GM21619 (cell line): ENCODE results near the gene KCNK6.
A peak's percentile ranks its signal among the peaks of the same experiment; 100 is the strongest.
"Not testable (repeated sequence)": the region's sequence is repeated elsewhere in the genome, so short reads cannot be mapped to it uniquely, and the experiment has no call there.

ENCODE experiments used
- ATAC-seq: cut with Tn5 transposase; IDR thresholded peaks from one replicate; pipeline ENCODE4 v1.9.1; 2021; ENCODE audit not compliant: unreplicated experiment

Gene KCNK6

GRCh38 chr19:38360839-38361631, 41.4 kb downstream of the KCNK6 start:
- ATAC-seq, result no peak

- ATAC-seq, result no peak
These were observed 42.0 kb downstream of the KCNK6 start for GRCh38 chr19:38361633-38362075.

DNA sequence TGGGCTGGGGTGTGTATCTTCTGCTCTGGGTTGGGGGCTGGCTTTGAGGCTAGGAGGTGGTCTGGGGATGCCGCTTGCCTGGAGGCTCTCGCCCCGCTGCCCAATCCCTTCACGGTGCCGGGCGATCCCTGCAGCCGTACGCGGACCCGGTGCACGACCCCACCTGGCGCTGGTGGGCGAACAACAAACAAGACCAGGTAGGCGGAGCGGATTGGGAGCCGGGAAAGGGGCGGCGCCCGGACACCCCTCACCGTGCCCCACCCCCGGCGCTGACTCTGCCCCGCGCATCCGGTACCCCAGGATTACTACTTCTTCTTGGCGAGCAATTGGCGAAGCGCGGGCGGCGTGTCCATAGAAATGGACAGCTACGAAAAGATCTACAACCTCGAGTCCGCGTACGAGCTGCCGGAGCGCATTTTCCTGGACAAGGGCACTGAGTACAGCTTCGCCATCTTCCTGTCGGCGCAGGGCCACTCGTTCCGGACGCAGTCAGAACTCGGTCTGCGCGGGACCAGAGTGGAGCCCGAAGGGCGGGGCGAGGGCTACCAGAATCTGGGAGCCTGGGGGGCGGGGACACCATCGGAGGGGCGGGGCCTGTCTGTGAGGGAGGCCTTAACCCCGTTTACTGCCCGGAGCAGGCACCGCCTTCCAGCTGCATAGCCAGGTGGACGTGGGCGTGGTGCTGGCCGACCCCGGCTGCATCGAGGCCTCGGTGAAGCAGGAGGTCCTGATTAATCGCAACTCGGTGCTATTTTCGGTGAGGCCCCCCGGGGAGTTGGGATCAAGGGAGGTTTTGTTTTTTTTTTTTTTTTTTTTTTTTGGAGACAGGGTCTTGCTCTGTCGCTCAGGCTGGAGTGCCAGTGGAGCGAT, 42.7 kb downstream of the KCNK6 start:
- ATAC-seq, result no peak

- not testable (repeated sequence) for ATAC-seq
These were observed 43.5 kb downstream of the KCNK6 start for GRCh38 chr19:38362946-38363688.

- ATAC-seq, result no peak
These were observed 47.4 kb downstream of the KCNK6 start for GRCh38 chr19:38367041-38367440.

GRCh38 chr19:38369584-38369983, 49.9 kb downstream of the KCNK6 start:
- ATAC-seq, result no peak

DNA sequence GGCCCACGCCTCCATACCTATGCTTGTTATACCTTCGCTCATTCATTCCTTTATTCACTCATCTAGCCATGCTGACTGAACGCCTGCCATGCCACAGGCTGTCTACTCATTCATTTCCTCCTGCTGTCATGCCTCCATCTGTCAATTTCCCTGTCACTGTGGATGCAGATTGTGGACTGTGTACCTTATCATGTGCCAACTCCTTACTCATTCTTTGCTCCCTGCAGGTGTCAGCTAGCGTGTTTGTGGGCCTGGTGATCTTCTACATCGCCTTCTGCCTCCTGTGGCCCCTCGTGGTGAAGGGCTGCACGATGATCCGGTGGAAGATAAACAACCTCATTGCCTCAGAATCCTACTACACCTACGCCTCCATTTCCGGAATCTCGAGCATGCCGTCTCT, 50.7 kb downstream of the KCNK6 start:
- ATAC-seq, result no peak

- ATAC-seq, result no peak
These were observed 51.4 kb downstream of the KCNK6 start for GRCh38 chr19:38371081-38371480.

DNA sequence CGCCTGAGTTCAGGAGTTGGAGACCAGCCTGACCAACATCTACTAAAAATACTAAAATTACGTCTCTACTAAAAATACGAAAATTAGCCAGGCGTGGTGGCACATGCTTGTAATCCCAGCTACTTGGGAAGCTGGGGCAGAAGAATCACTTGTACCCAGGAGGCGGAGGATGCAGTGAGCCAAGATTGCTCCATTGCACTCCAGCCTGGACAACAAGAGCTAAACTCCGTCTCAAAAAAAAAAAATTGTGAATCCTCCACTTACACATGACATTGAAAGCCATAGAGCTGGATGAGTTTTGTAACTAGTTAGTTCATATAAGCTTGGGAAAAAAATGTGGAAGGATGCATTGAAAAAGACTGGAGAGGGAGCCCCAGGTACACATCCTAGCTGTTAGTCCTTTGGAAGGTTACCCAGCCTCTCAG, 54.3 kb downstream of the KCNK6 start:
- ATAC-seq, result no peak

DNA sequence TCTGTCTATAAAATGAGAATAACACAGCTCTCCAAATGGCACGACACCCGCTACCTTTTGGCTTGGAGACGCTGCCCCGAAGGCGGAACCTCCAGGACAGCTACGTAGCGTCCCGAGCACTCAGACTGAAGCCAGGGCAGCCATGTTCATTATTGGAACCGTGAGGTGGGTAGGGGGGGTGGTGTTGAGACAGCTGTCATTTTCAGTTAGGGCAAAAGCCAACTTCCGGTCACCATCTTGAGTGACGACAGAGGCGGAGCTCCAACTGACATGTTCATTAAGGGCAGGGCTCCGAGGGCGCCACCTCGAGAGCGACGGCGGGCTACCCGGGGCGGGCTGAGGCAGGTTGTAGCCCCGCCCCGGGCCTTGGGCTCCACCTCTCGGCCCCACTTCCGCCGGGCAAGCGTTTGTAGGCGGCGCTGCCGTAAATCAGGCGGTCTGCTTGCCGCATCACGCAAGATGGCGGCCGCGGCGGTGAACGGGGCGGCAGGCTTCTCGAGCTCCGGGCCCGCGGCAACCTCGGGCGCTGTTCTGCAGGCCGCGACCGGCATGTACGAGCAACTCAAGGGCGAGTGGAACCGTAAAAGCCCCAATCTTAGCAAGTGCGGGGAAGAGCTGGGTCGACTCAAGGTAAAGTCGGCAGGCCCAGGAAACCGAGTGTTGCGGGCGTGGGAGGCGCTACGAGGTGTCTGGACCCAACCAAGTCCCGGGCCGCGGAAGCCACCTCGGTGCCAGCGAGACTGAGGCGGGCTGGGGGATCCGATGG, 54.9 kb downstream of the KCNK6 start, which contains the start of gene PSMD8:
PSMD8 (plus strand) TSS at position 240 of the 766 bp plus-strand sequence; CDS start at position 271, 31 bp downstream.
- peak; percentile 89 for ATAC-seq

DNA sequence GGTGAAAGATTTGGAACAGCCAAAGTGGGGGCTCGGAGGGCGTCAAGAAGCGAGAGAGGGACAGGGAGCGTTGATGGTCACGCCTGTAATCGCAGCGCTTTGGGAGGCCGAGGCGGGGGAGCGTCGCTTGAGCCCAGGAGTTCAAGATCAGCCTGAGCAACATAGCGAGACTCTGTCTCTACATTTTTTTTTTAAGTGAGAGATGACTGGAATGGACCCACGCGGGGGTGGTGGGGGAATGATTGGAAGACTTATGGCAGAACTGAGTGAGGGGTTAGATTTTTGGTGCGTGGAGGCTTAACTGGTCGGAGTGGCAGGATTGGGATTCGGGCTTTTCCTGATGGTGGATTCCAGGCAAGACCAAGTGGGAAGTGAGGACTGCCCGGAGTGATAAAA, 55.5 kb downstream of the KCNK6 start:
- ATAC-seq, result no peak

- no peak for ATAC-seq
These were observed 56.1 kb downstream of the KCNK6 start for GRCh38 chr19:38375748-38376147.

DNA sequence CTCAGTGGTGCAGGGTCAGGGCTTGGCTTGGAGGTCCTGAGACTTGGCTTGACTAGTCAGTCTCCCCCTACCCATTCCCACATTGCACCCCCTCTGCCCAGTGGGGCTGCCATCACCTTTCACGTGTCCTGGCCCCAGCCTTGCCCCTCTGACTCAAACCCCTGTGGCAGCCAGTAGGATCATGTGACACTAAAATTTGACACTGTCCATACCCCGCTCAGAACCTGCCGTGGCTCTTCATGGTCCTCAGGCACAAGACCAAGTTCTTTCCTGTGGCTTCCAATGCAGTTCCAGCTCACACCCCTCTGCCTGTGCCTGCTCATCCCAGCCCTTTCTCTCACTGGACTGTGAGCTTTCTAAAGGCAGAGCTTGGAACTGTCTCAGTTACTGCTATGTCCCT, 56.9 kb downstream of the KCNK6 start:
- no peak for ATAC-seq

DNA sequence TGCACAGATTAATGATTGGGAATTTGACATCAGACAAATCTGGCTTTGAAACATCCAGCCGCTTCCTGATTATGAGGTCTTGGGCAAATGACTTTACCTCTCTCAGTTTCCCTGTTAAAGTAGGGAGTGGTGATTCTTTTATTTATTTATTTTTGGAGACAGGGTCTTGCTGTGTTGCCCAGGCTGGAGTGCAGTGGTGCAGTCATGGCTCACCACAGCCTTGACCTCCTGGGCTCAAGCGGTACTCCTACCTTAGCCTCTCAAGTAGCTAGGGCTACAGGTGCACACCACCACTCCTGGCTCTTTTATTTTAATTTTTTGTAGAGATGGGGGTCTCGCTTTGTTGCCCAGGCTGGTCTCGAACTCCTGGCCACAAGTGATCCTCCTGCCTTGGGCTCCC, 57.4 kb downstream of the KCNK6 start:
- no peak for ATAC-seq

DNA sequence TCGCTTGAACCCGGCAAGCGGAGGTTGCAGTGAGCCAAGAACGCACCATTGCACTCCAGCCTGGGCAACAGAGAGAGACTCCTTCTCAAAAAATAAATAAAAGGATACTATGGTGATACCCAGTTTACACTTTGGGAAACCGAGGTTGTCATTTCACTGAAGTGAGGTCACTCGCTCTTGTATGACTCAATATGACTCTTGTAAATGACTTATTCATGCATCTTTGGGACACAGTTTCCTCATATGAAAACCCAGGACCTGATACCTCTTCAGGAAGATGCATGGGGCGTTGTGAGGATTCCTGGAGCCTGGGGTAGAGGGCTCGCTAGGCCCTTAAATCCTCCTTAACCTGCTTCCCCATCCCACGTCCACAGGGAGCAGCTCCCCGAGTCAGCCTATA, 59.2 kb downstream of the KCNK6 start:
- ATAC-seq, result no peak

DNA sequence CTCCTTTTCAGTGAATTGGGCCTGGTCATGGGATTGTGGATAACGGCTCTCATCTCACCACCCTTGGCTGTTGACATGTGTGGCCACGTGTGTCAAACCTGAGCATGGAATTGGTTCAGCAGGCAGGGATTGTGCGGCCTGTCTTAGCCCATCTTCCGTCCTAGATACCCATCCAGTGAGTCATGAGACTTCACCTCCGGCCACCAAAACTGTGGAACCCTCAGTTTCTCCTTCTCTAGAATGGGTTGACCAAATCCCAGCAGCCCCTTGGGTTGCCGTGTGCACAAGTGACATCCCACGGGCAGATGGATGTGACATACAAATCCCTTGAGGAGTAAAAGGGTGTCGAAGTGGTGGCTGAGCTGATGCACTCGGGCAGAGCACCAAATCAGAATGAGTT, 61.5 kb downstream of the KCNK6 start:
- ATAC-seq, result no peak
